K562 (cell line): ENCODE results near the gene MPZL3. TPM values are rescaled to one million over a fixed set of nuclear protein-coding genes. Genes with fewer than 3 reads are reported as not detected.
"Not testable (repeated sequence)": the region's sequence is repeated elsewhere in the genome, so short reads cannot be mapped to it uniquely, and the experiment has no call there.

Experiments
- ATAC-seq: fragments of 200-7000 bp; cut with Tn5 transposase; 3 replicates; pipeline ENCODE4 v1.9.1; 2020; ENCODE audit warnings: moderate library complexity
- BruUV-seq: library from RNA; stranded (reverse); fragments of 400-500 nt; replicated peaks from 2 replicates; lab custom pipeline; 2021; lab: Mats Ljungman, UMichigan
- CTCF ChIA-PET: fragments of 300-600 bp; formaldehyde crosslinking; extraction: SDS; loops from one replicate; lab custom pipeline; 2021; ENCODE audit warnings: low intra/inter-chr PET ratio; lab: Yijun Ruan, JAX
- POLR2A ChIA-PET: fragments of 300-600, 350-650 bp; sonication (Branson Sonifier 250); formaldehyde crosslinking; extraction: SDS; loops from one replicate; lab custom pipeline; 2021; ENCODE audit warnings: antibody characterized with exemption, inconsistent platforms; lab: Yijun Ruan, JAX
- DNase-seq, 4 experiments: peaks; one replicate each; pipeline versions ENCODE4 v3.0.0 to v3.0.0-alpha.2; 2011 to 2018; ENCODE audit warnings: low spot score in 3 of 4, mixed read lengths in 3 of 4; ENCODE audit errors: extremely low read depth in 1 of 4
- FAIRE-seq: peaks from 2 replicates; lab custom pipeline; 2011; peaks lifted over from hg19 to GRCh38; lab: Jason Lieb, UNC
- H2AFZ ChIP-seq: 2 replicates; pipeline ENCODE4 v1.6.0; 2011; ENCODE audit warnings: low read depth, low read length, control low read depth, inconsistent platforms
- H3K27ac ChIP-seq: fragments of 200-600 bp; 3 replicates; pipeline ENCODE4 v1.8.0; 2011; ENCODE audit warnings: low read depth, mild to moderate bottlenecking, control low read depth, inconsistent platforms, low read length, moderate library complexity, mixed read lengths; ENCODE audit errors: extremely low read depth
- H3K27me3 ChIP-seq, 2 experiments: fragments of 300-600 bp in 1 of 2; 2 replicates in 1 of 2; 3 replicates in 1 of 2; pipeline versions ENCODE4 v1.6.0 to v1.8.0; 2011; ENCODE audit warnings: inconsistent platforms in 2 of 2, low read length in 2 of 2, mild to moderate bottlenecking in 1 of 2, mixed read lengths in 1 of 2, moderate library complexity in 1 of 2; ENCODE audit not compliant: control insufficient read depth in 2 of 2, insufficient read depth in 2 of 2
- H3K36me3 ChIP-seq: fragments of 300-600 bp; 3 replicates; pipeline ENCODE4 v1.8.0; 2011; ENCODE audit warnings: mild to moderate bottlenecking, low read length, inconsistent platforms; ENCODE audit not compliant: control insufficient read depth, insufficient read depth
- H3K4me1 ChIP-seq, 2 experiments: fragments of 200-600 bp in 1 of 2; replicated peaks in 1 of 2; 2 replicates in 1 of 2; 3 replicates in 1 of 2; pipeline versions ENCODE4 v1.5.1 to v1.8.0; 2011; ENCODE audit warnings: inconsistent platforms in 2 of 2, low read length in 2 of 2, mild to moderate bottlenecking in 1 of 2, mixed read lengths in 1 of 2, moderate library complexity in 1 of 2; ENCODE audit not compliant: control insufficient read depth in 2 of 2, insufficient read depth in 2 of 2
- H3K4me2 ChIP-seq: 2 replicates; pipeline ENCODE4 v1.6.1; 2011; ENCODE audit warnings: low read length, control low read depth, inconsistent platforms, mixed read lengths; ENCODE audit not compliant: insufficient read depth
- H3K4me3 ChIP-seq: fragments of 200-600 bp; sonication (generic), shearing (Covaris generic); 2 replicates; pipeline ENCODE4 v1.5.1; 2016; ENCODE audit warnings: control low read depth, inconsistent platforms
- H3K79me2 ChIP-seq: fragments of 200-600 bp; 3 replicates; pipeline ENCODE4 v1.8.0; 2011; ENCODE audit warnings: low read length, inconsistent platforms; ENCODE audit not compliant: control insufficient read depth, insufficient read depth
- H3K9ac ChIP-seq, 2 experiments: 2 replicates each; pipeline versions ENCODE4 v1.6.0 to v1.6.1; 2011; ENCODE audit warnings: low read depth in 2 of 2, low read length in 2 of 2, control low read depth in 1 of 2, inconsistent platforms in 1 of 2, mild to moderate bottlenecking in 1 of 2, mixed read lengths in 1 of 2; ENCODE audit not compliant: insufficient read depth in 1 of 2
- H3K9me1 ChIP-seq: one replicate; pipeline ENCODE4 v1.6.0; 2011; ENCODE audit warnings: inconsistent platforms, mild to moderate bottlenecking, low read length, moderate library complexity; ENCODE audit not compliant: control insufficient read depth, insufficient read depth
- H3K9me3 ChIP-seq: replicated peaks from 2 replicates; pipeline ENCODE4 v1.5.1; 2011; ENCODE audit warnings: low read depth, low read length, inconsistent platforms; ENCODE audit not compliant: control insufficient read depth, insufficient read depth
- H4K20me1 ChIP-seq: replicated peaks from 2 replicates; pipeline ENCODE4 v1.6.1; 2011; ENCODE audit warnings: low read length, inconsistent platforms, mixed read lengths; ENCODE audit not compliant: control insufficient read depth, insufficient read depth
- CEBPB ChIP-seq: fragments of 450-650 bp; IDR thresholded peaks from 2 replicates; pipeline ENCODE4 v1.6.1; 2016; ENCODE audit warnings: missing genetic modification characterization, missing compliant biosample characterization
- TSC22D4 ChIP-seq: fragments of 450-650 bp; IDR thresholded peaks from 2 replicates; pipeline ENCODE4 v1.6.1; 2016; ENCODE audit warnings: missing genetic modification characterization, missing biosample characterization, control low read depth
- ZNF785 ChIP-seq: fragments of 250-450 bp; sonication (Bioruptor Pico); IDR thresholded peaks from 2 replicates; pipeline ENCODE4 v1.4.0; 2020; ENCODE audit warnings: mild to moderate bottlenecking
- WGBS: fragments of 100-300 bp; shearing (Covaris generic); methylation state at CpG from one replicate; pipeline ENCODE4 v1.1.6; 2016; ENCODE audit warnings: low coverage, mixed read lengths; ENCODE audit not compliant: insufficient coverage; ENCODE audit errors: missing lambda C conversion rate; 5-methylcytosine and 5-hydroxymethylcytosine counted together
- in situ Hi-C: fragments of 300-500 bp; cut with MboI; formaldehyde crosslinking; loops from 4 replicates; pipeline ENCODE4 v1.15.0; 2018; ENCODE audit warnings: inconsistent platforms, mixed read lengths
- intact Hi-C: fragments of 100-400 bp; cut with micrococcal nuclease; formaldehyde crosslinking; loops from 2 replicates; pipeline ENCODE4 v1.14.2; 2022
- polyA plus RNA-seq, 8 experiments: library from polyadenylated mRNA; depleted of rRNA in 4 of 8; stranded (reverse) in 5 of 8; unstranded in 3 of 8; fragments of >200 nt; fragmentation: Nextera tagmentation in 2 of 8; fragmentation: Illumina TruSeq in 1 of 8; extraction: Ambion mirVana in 2 of 8; extraction: Trizol in 1 of 8; gene quantifications; 2 replicates each; pipeline versions ENCODE4 v1.2.1 to v1.2.3, GENCODE V29; 2011 to 2014; ENCODE audit warnings: inconsistent platforms in 1 of 8, missing spikeins in 1 of 8
- total RNA-seq, 7 experiments: library from RNA; depleted of rRNA in 6 of 7; stranded (reverse); fragments of >200 nt in 6 of 7; fragmentation: Illumina TruSeq in 2 of 7; extraction: Trizol in 2 of 7; gene quantifications; 2 replicates each; pipeline versions ENCODE4 v1.2.1 to v1.2.3, GENCODE V29; 2011 to 2021; ENCODE audit warnings: low replicate concordance in 1 of 7

MPZL3 gene
- total and polyA plus RNA-seq, 9 of the 15 experiments (the other 6 are each of a cell fraction or from before 2014, with no cell fraction given), result 0.97 to 2.9 (median 1.6) TPM

GRCh38 chr11:118184784-118185579 is 67.2 kb downstream of the MPZL3 start:
- Histone ChIP-seq H3K79me2 (no peaks in the 10 kb centered on the region), H3K9me3 (no peaks in the 10 kb centered on the region), H3K4me2 (no peak overlapping the region), H3K9ac (no peak overlapping the region), H3K4me3 (no peak overlapping the region), H3K9me1 (no peaks in the 10 kb centered on the region), H3K4me1 (peaks cover 0 to 5% of the 10 kb centered on the region in 2 experiments; a peak in 1 of 5 replicates), H3K36me3 (no peaks in the 10 kb centered on the region), H4K20me1 (no peaks in the 10 kb centered on the region), H3K27ac (no peak overlapping the region), H3K27me3 (peaks cover 38 to 50% of the 10 kb centered on the region in 2 experiments), H2AFZ (no peak overlapping the region)
- no TSS peak for BruUV-seq
- FAIRE-seq, result no peak
- intact Hi-C loops, result no loop called here
- CTCF ChIA-PET, result no interaction called here
- ATAC-seq, result no peak
- WGBS, result 18% methylated on average over 12 of the region's 12 CpGs
- no peak for DNase-seq
- TF ChIP-seq ZNF785 (CRISPR knock-in tag) (no peak), CEBPB (tag) (0 out of 2 replicates have a peak, but pooled peaks have one; percentile 17), TSC22D4 (no peak)
- TF ChIP-seq, all 486 proteins: peak for 1
- in situ Hi-C loops, result no loop called here
- POLR2A ChIA-PET, result interaction anchor here (0.6 to 0.9 kb wide), 3 partner anchors 9 to 443 kb away, joined by 3 to 4 read pairs (median 3); no protein-coding TSS in a partner anchor

DNA sequence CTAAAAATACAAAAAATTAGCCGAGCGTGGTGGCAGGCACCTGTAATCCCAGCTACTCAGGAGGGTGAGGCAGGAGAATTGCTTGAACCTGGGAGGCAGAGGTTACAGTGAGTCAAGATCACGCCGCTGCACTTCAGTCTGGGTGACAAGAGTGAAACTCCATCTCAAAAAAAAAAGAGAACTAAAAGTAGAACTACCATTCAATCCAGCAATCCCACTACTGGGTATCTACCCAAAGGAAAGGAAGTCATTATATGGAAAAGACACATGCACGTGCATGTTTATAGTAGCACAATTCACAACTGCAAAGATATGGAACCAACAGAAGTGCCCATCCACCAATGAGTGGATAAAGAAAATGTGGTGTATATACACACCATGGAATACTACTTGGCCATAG is 68.5 kb downstream of the MPZL3 start:
- BruUV-seq, DNase-seq, H3K79me2 ChIP-seq, CTCF ChIA-PET, in situ Hi-C loops, H3K9me3 ChIP-seq, ATAC-seq, H4K20me1 ChIP-seq, POLR2A ChIA-PET, H3K4me2 ChIP-seq, intact Hi-C loops, FAIRE-seq, H3K27ac ChIP-seq, H3K4me1 ChIP-seq, H3K36me3 ChIP-seq, H3K9ac ChIP-seq, H2AFZ ChIP-seq, H3K4me3 ChIP-seq, H3K9me1 ChIP-seq: not testable (repeated sequence)
- WGBS, result 2% methylated on average over 5 of the region's 5 CpGs
- H3K27me3 ChIP-seq, result peaks cover 38 to 56% of the 10 kb centered on the region in 2 experiments
